ENCODE results near the gene KRTAP24-1. TPM values are rescaled to one million over a fixed set of nuclear protein-coding genes. Genes with fewer than 3 reads are reported as not detected.

Gene KRTAP24-1
- total RNA-seq, 1 donor = not detected

GRCh38 chr21:30232011-30232410, 50.7 kb downstream of the KRTAP24-1 start:
- no peak overlapping the region for H3K4me3 ChIP-seq (ENCODE audit: low read depth, low read length)
- no peak for DNase-seq (ENCODE audit: low read depth)
- TF ChIP-seq, protein P1, sequence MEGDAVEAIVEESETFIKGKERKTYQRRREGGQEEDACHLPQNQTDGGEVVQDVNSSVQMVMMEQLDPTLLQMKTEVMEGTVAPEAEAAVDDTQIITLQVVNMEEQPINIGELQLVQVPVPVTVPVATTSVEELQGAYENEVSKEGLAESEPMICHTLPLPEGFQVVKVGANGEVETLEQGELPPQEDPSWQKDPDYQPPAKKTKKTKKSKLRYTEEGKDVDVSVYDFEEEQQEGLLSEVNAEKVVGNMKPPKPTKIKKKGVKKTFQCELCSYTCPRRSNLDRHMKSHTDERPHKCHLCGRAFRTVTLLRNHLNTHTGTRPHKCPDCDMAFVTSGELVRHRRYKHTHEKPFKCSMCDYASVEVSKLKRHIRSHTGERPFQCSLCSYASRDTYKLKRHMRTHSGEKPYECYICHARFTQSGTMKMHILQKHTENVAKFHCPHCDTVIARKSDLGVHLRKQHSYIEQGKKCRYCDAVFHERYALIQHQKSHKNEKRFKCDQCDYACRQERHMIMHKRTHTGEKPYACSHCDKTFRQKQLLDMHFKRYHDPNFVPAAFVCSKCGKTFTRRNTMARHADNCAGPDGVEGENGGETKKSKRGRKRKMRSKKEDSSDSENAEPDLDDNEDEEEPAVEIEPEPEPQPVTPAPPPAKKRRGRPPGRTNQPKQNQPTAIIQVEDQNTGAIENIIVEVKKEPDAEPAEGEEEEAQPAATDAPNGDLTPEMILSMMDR (IDR thresholded peaks at IDR 0.05; ENCODE audit: insufficient read depth, low read length) = no peak

Other genes starting within 250 kb of the KRTAP24-1 start
- 0.49 TPM in 1 of 2 replicates, not detected in the other for gene CLDN17, start 116.1 kb downstream of the KRTAP24-1 start, total RNA-seq (ENCODE audit: low replicate concordance)
- gene CLDN8, start 66.9 kb downstream of the KRTAP24-1 start, total RNA-seq (ENCODE audit: low replicate concordance) = not detected in 2 replicates
- gene KRTAP25-1, start 6.6 kb upstream of the KRTAP24-1 start, total RNA-seq (ENCODE audit: low replicate concordance) = not detected in 2 replicates
- not detected in 2 replicates for gene KRTAP26-1, start 37.4 kb upstream of the KRTAP24-1 start, total RNA-seq (ENCODE audit: low replicate concordance)
- gene KRTAP27-1, start 54.7 kb upstream of the KRTAP24-1 start, total RNA-seq (ENCODE audit: low replicate concordance) = not detected in 2 replicates
- gene KRTAP23-1, start 65.7 kb upstream of the KRTAP24-1 start, total RNA-seq (ENCODE audit: low replicate concordance) = not detected in 2 replicates
- not detected in 2 replicates for gene KRTAP13-2, start 89.3 kb upstream of the KRTAP24-1 start, total RNA-seq (ENCODE audit: low replicate concordance)
- gene KRTAP13-1, start 113.1 kb upstream of the KRTAP24-1 start, total RNA-seq (ENCODE audit: low replicate concordance) = not detected in 2 replicates
- not detected in 2 replicates for gene KRTAP13-3, start 143.0 kb upstream of the KRTAP24-1 start, total RNA-seq (ENCODE audit: low replicate concordance)
- not detected in 2 replicates for gene KRTAP13-4, start 147.3 kb upstream of the KRTAP24-1 start, total RNA-seq (ENCODE audit: low replicate concordance)
- gene KRTAP15-1, start 157.3 kb upstream of the KRTAP24-1 start, total RNA-seq (ENCODE audit: low replicate concordance) = not detected in 2 replicates
- not detected in 2 replicates for gene KRTAP19-1, start 197.4 kb upstream of the KRTAP24-1 start, total RNA-seq (ENCODE audit: low replicate concordance)
- gene KRTAP19-2, start 204.5 kb upstream of the KRTAP24-1 start, total RNA-seq (ENCODE audit: low replicate concordance) = not detected in 2 replicates
- gene KRTAP19-3, start 209.1 kb upstream of the KRTAP24-1 start, total RNA-seq (ENCODE audit: low replicate concordance) = not detected in 2 replicates
- gene KRTAP19-4, start 214.2 kb upstream of the KRTAP24-1 start, total RNA-seq (ENCODE audit: low replicate concordance) = not detected in 2 replicates
- gene KRTAP19-5, start 219.2 kb upstream of the KRTAP24-1 start, total RNA-seq (ENCODE audit: low replicate concordance) = not detected in 2 replicates